ENCODE data around the gene P2RY8. TPM values are rescaled to one million over a fixed set of nuclear protein-coding genes. Genes with fewer than 3 reads are reported as not detected.

P2RY8 gene
- polyA plus RNA-seq, 3 donors = 18.9 to 40.0 (median 33.3) TPM

- DNase-seq = no peak
These were observed 48.2 kb downstream of the P2RY8 start for GRCh38 chrX:1488745-1489144.

GRCh38 chrX:1488141-1488540 is 48.8 kb downstream of the P2RY8 start:
- no peaks in the 10 kb centered on the region for H3K9me3 ChIP-seq (replicated peaks in 1 of 2; ENCODE audit: control insufficient read depth in 1 of 2, insufficient read depth in 1 of 2, low read length in 2 of 2)
- no peak overlapping the region for H2AFZ ChIP-seq (ENCODE audit: insufficient read depth, low read depth, low read length, poor library complexity, severe bottlenecking)
- Mint-ChIP-seq H3K4me3 (no peak overlapping the region), H3K9me3 (peaks cover 0 to 11% (median 3%) of the 10 kb centered on the region in 7 donors), H3K36me3 (peaks cover 49 to 51% of the 10 kb centered on the region in 2 donors), H3K27me3 (ENCODE audit: low read depth in 3 of 3) (peaks cover 0 to 2% (median 0%) of the 10 kb centered on the region in 3 donors), H3K27ac (peak overlapping the region in 2 of 7 donors; percentile 23 to 74), H3K4me1 (peaks cover 39% of the 10 kb centered on the region)
- intact Hi-C loops (cut with micrococcal nuclease) = no loop called here
- H4K20me1 ChIP-seq (ENCODE audit: insufficient read depth, low read length) = peaks cover 62% of the 10 kb centered on the region
- no peak for DNase-seq
- 100% methylated on average over 2 of the region's 3 CpGs for WGBS (ENCODE audit: insufficient coverage)
- no peaks in the 10 kb centered on the region for H3K27me3 ChIP-seq (ENCODE audit: control insufficient read depth in 2 of 2, insufficient read depth in 2 of 2, low read length in 2 of 2)
- no peak overlapping the region for H3K9ac ChIP-seq (ENCODE audit: insufficient read depth, low read length, poor library complexity, severe bottlenecking)
- H3K27ac ChIP-seq (ENCODE audit: low read depth in 1 of 2, low read length in 2 of 2) = no peak overlapping the region
- H3K79me2 ChIP-seq (ENCODE audit: insufficient read depth, low read length) = peaks cover 79% of the 10 kb centered on the region
- peaks cover 22 to 31% of the 10 kb centered on the region in 2 donors for H3K4me1 ChIP-seq (ENCODE audit: control insufficient read depth in 1 of 2, insufficient read depth in 2 of 2, low read length in 2 of 2)
- no peak overlapping the region for H3K4me3 ChIP-seq (replicated peaks in 1 of 3; ENCODE audit: low read depth in 2 of 3, low read length in 3 of 3)
- H3K36me3 ChIP-seq (replicated peaks in 1 of 2; ENCODE audit: control insufficient read depth in 1 of 2, insufficient read depth in 2 of 2, low read length in 2 of 2) = peaks cover 33 to 54% of the 10 kb centered on the region in 2 donors
- TF ChIP-seq CTCF (IDR thresholded peaks at IDR 0.05) = no peak
- no peak overlapping the region for H3K4me2 ChIP-seq (replicated peaks; ENCODE audit: extremely low read depth, low read length, poor library complexity, severe bottlenecking)

More at GRCh38 chrX:1488745-1489144, 48.2 kb downstream of the P2RY8 start:
- H3K27me3 ChIP-seq (ENCODE audit: control insufficient read depth in 2 of 2, insufficient read depth in 2 of 2, low read length in 2 of 2) = no peaks in the 10 kb centered on the region
- peak overlapping the region in 2 of 7 donors; percentile 23 to 66 for H3K27ac Mint-ChIP-seq
- H3K36me3 ChIP-seq (replicated peaks in 1 of 2; ENCODE audit: control insufficient read depth in 1 of 2, insufficient read depth in 2 of 2, low read length in 2 of 2) = peaks cover 33 to 54% of the 10 kb centered on the region in 2 donors
- peaks cover 76% of the 10 kb centered on the region for H3K79me2 ChIP-seq (ENCODE audit: insufficient read depth, low read length)
- peaks cover 0 to 2% (median 0%) of the 10 kb centered on the region in 3 donors for H3K27me3 Mint-ChIP-seq (ENCODE audit: low read depth in 3 of 3)
- H3K36me3 Mint-ChIP-seq = peaks cover 49 to 51% of the 10 kb centered on the region in 2 donors
- H3K4me2 ChIP-seq (replicated peaks; ENCODE audit: extremely low read depth, low read length, poor library complexity, severe bottlenecking) = no peak overlapping the region
- H3K4me3 Mint-ChIP-seq = no peak overlapping the region
- H2AFZ ChIP-seq (ENCODE audit: insufficient read depth, low read depth, low read length, poor library complexity, severe bottlenecking) = no peak overlapping the region
- H3K9me3 Mint-ChIP-seq = peaks cover 0 to 11% (median 3%) of the 10 kb centered on the region in 7 donors
- no CpG with 5 or more reads among the region's 1 CpG for WGBS (ENCODE audit: insufficient coverage)
- peaks cover 20 to 30% of the 10 kb centered on the region in 2 donors for H3K4me1 ChIP-seq (ENCODE audit: control insufficient read depth in 1 of 2, insufficient read depth in 2 of 2, low read length in 2 of 2)
- intact Hi-C loops (cut with micrococcal nuclease) = no loop called here
- peaks cover 66% of the 10 kb centered on the region for H4K20me1 ChIP-seq (ENCODE audit: insufficient read depth, low read length)
- no peaks in the 10 kb centered on the region for H3K9me3 ChIP-seq (replicated peaks in 1 of 2; ENCODE audit: control insufficient read depth in 1 of 2, insufficient read depth in 1 of 2, low read length in 2 of 2)
- H3K4me3 ChIP-seq (replicated peaks in 1 of 3; ENCODE audit: low read depth in 2 of 3, low read length in 3 of 3) = no peak overlapping the region
- no peak overlapping the region for H3K27ac ChIP-seq (ENCODE audit: low read depth in 1 of 2, low read length in 2 of 2)
- H3K9ac ChIP-seq (ENCODE audit: insufficient read depth, low read length, poor library complexity, severe bottlenecking) = no peak overlapping the region
- TF ChIP-seq CTCF (IDR thresholded peaks at IDR 0.05) = no peak
- peaks cover 38% of the 10 kb centered on the region for H3K4me1 Mint-ChIP-seq

Data from CD14-positive monocyte (primary cell).